ENCODE measurements around the gene FANCM. TPM values are rescaled to one million over a fixed set of nuclear protein-coding genes. Genes with fewer than 3 reads are reported as not detected.

FANCM gene
- 10.5 and 15.0 TPM in 2 replicates for total RNA-seq

DNA sequence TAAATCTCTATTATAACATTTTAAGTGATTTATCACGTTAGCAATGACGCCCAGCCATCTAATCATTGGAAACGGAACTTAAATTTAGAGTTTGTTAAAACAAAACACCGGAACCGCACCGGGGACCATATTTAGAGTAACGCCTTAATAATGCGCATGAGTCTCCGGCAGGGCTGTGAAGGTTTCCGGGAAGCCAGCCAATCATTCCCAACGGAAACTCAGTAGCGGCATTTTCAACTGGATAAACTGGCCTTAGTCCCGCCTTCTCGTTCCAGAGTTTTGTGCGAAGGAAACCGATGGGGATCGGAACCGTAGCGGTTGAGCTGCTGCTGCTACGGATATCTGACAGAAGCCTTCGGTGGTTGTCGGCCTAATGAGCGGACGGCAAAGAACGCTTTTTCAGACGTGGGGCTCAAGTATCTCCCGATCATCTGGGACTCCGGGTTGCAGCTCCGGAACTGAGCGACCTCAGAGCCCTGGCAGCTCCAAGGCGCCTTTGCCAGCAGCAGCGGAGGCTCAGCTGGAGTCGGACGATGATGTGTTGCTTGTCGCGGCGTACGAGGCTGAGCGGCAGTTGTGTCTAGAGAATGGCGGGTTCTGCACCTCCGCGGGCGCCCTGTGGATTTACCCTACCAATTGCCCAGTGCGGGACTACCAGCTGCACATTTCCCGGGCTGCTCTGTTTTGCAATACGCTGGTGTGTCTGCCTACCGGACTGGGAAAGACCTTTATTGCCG is at the start of gene FANCM:
TSS of gene FANCM (plus strand) at position 272 of the 737 bp plus-strand sequence. CDS start at position 374, 102 bp downstream.

DNA sequence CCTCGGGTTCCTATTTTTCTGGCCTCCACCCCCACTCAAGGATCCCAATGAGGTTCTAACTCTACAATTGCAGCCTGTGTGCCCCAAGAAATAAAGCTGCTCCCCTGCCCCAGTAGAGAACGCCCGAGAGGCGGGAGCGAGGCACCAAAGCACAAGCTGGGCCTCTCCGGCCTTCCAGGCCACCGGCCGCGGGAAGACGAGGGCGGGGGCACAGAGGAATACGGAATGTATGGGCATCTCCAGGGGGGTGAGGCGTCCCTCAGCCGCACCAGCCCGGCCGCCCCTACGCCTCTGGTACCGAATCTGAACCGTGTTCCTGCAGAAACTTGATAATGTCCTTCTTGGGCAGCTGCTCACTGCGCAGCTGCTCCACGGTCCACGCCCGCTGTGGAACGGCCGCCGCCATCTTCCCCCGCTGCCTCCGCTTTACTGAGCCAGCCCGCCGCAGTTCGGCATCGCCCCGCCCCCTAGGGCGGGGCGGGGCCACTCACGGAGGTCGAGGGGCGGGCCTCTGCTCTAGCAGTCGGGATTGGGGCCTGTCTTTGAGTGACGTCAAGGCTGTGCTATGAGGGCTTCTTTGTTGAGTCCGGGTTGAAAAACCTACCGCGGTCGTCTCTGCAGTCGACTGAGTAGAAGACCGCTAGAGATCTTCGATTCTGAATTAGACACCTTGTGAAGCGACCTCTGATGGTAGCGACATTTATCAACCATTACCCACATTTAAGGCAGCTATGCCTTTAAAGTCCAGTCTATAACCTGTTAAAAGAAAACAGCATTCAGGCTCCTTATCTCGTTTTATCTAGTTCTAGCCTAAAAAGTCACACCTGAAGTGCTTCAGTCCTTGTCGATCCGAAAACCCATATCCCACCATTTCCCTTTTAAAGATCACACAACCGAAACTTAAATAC is 1.4 kb upstream of the FANCM start, which contains the start of gene FKBP3:
TSS of gene FKBP3 (minus strand) at position 431 of the 908 bp plus-strand sequence. CDS start at position 406, 25 bp downstream.

Small RNA genes within 50 kb of the gene (small RNA-seq; reads per million reads assigned to genes)
- gene RF00151 (not detected), gene SNORD127 (9,036 reads per million, percentile 100 among the genes with 10 or more reads in this experiment)

Other genes with a start within 250 kb of the FANCM start
- 7.8 and 9.9 TPM in 2 replicates for gene KLHL28, start 174.0 kb upstream of the FANCM start, total RNA-seq
- gene TOGARAM1, start 173.7 kb upstream of the FANCM start, total RNA-seq: 14.0 and 18.0 TPM in 2 replicates
- 26.1 and 37.7 TPM in 2 replicates for gene PRPF39, start 51.8 kb upstream of the FANCM start, total RNA-seq
- 23.2 and 31.2 TPM in 2 replicates for gene FKBP3, start 1.4 kb upstream of the FANCM start, total RNA-seq
- gene MIS18BP1, start 117.3 kb downstream of the FANCM start, total RNA-seq: 22.9 and 40.8 TPM in 2 replicates

Measured in vein endothelial cell (primary cell).